Measurements from ENCODE around the gene PAN2.
"Not testable (repeated sequence)": the region's sequence is repeated elsewhere in the genome, so short reads cannot be mapped to it uniquely, and the experiment has no call there.

The PAN2 gene

GRCh38 chr12:56338308-56339157, 4.7 kb upstream of the PAN2 start, which contains the start of gene IL23A:
Gene IL23A (plus strand): TSS chr12:56338884. CDS start chr12:56339045, 161 bp downstream.
- peak within 1 kb of the TSS; percentile 57 for H3K9ac ChIP-seq (ENCODE audit: insufficient read length, low read depth)
- no peak within 1 kb of the TSS for H3K4me3 ChIP-seq (ENCODE audit: insufficient read length, low read depth)
- no peak for DNase-seq (ENCODE audit: low read depth, low spot score)

GRCh38 chr12:56337753-56338251, 4.0 kb upstream of the PAN2 start:
- peaks cover 10% of the 10 kb centered on the region for H3K36me3 ChIP-seq (ENCODE audit: insufficient read depth, insufficient read length, low read length)
- H3K4me3 ChIP-seq (ENCODE audit: insufficient read length, low read depth) = no peak overlapping the region
- H3K4me1 ChIP-seq (ENCODE audit: insufficient read depth, insufficient read length) = peaks cover 16% of the 10 kb centered on the region
- no peak overlapping the region for H3K9ac ChIP-seq (ENCODE audit: insufficient read length, low read depth)
- H3K27me3 ChIP-seq (ENCODE audit: insufficient read depth, insufficient read length) = no peaks in the 10 kb centered on the region
- TF ChIP-seq ZNF274 (IDR thresholded peaks at IDR 0.05; ENCODE audit: low read depth, low read length) (no peak), YY1 (IDR thresholded peaks at IDR 0.05; ENCODE audit: insufficient read depth, insufficient read length) (no peak), SUZ12 (IDR thresholded peaks at IDR 0.05; ENCODE audit: extremely low read depth, insufficient read depth, insufficient read length) (no peak)
- H3K9me3 ChIP-seq (ENCODE audit: insufficient read depth, low read length) = no peaks in the 10 kb centered on the region
- DNase-seq (ENCODE audit: low read depth, low spot score) = no peak

More at GRCh38 chr12:56338308-56339157, 4.7 kb upstream of the PAN2 start, which contains the start of gene IL23A:
- no peaks in the 10 kb centered on the region for H3K9me3 ChIP-seq (ENCODE audit: insufficient read depth, low read length)
- peaks cover 16% of the 10 kb centered on the region for H3K4me1 ChIP-seq (ENCODE audit: insufficient read depth, insufficient read length)
- TF ChIP-seq YY1 (IDR thresholded peaks at IDR 0.05; ENCODE audit: insufficient read depth, insufficient read length) = no peak
- TF ChIP-seq SUZ12 (IDR thresholded peaks at IDR 0.05; ENCODE audit: extremely low read depth, insufficient read depth, insufficient read length) = no peak
- H3K36me3 ChIP-seq (ENCODE audit: insufficient read depth, insufficient read length, low read length) = peaks cover 18% of the 10 kb centered on the region
- H3K27me3 ChIP-seq (ENCODE audit: insufficient read depth, insufficient read length) = no peaks in the 10 kb centered on the region

- H3K9ac ChIP-seq (ENCODE audit: insufficient read length, low read depth) = no peak overlapping the region
- DNase-seq (ENCODE audit: low read depth, low spot score) = no peak
- peaks cover 5% of the 10 kb centered on the region for H3K36me3 ChIP-seq (ENCODE audit: insufficient read depth, insufficient read length, low read length)
- H3K4me3 ChIP-seq (ENCODE audit: insufficient read length, low read depth) = no peak overlapping the region
- TF ChIP-seq SUZ12 (IDR thresholded peaks at IDR 0.05; ENCODE audit: extremely low read depth, insufficient read depth, insufficient read length) = no peak
- TF ChIP-seq ZNF274 (IDR thresholded peaks at IDR 0.05; ENCODE audit: low read depth, low read length) = no peak
- no peaks in the 10 kb centered on the region for H3K9me3 ChIP-seq (ENCODE audit: insufficient read depth, low read length)
- H3K4me1 ChIP-seq (ENCODE audit: insufficient read depth, insufficient read length) = peaks cover 16% of the 10 kb centered on the region
- H3K27me3 ChIP-seq (ENCODE audit: insufficient read depth, insufficient read length) = no peaks in the 10 kb centered on the region
These were observed 2.8 kb upstream of the PAN2 start for GRCh38 chr12:56336361-56337167.

- peaks cover 16% of the 10 kb centered on the region for H3K4me1 ChIP-seq (ENCODE audit: insufficient read depth, insufficient read length)
- H3K36me3 ChIP-seq (ENCODE audit: insufficient read depth, insufficient read length, low read length); H3K9me3 ChIP-seq (ENCODE audit: insufficient read depth, low read length); H3K9ac ChIP-seq (ENCODE audit: insufficient read length, low read depth); DNase-seq (ENCODE audit: low read depth, low spot score); H3K4me3 ChIP-seq (ENCODE audit: insufficient read length, low read depth); H3K27me3 ChIP-seq (ENCODE audit: insufficient read depth, insufficient read length): not testable (repeated sequence)
These were observed 1.7 kb upstream of the PAN2 start for GRCh38 chr12:56335527-56335926.

GRCh38 chr12:56334490-56334793, 642 bp upstream of the PAN2 start:
- H3K9me3 ChIP-seq (ENCODE audit: insufficient read depth, low read length) = no peaks in the 10 kb centered on the region
- DNase-seq (ENCODE audit: low read depth, low spot score) = no peak
- no peaks in the 10 kb centered on the region for H3K27me3 ChIP-seq (ENCODE audit: insufficient read depth, insufficient read length)
- H3K4me3 ChIP-seq (ENCODE audit: insufficient read length, low read depth) = peak overlapping the region; percentile 73
- H3K4me1 ChIP-seq (ENCODE audit: insufficient read depth, insufficient read length) = peaks cover 16% of the 10 kb centered on the region
- H3K9ac ChIP-seq (ENCODE audit: insufficient read length, low read depth) = peak overlapping the region; percentile 85
- no peaks in the 10 kb centered on the region for H3K36me3 ChIP-seq (ENCODE audit: insufficient read depth, insufficient read length, low read length)
- no peak for TF ChIP-seq SUZ12 (IDR thresholded peaks at IDR 0.05; ENCODE audit: extremely low read depth, insufficient read depth, insufficient read length)
- TF ChIP-seq YY1 (IDR thresholded peaks at IDR 0.05; ENCODE audit: insufficient read depth, insufficient read length) = no peak
- TF ChIP-seq ZNF274 (IDR thresholded peaks at IDR 0.05; ENCODE audit: low read depth, low read length) = no peak

- no peak for TF ChIP-seq SUZ12 (IDR thresholded peaks at IDR 0.05; ENCODE audit: extremely low read depth, insufficient read depth, insufficient read length)
- TF ChIP-seq YY1 (IDR thresholded peaks at IDR 0.05; ENCODE audit: insufficient read depth, insufficient read length) = no peak
- no peak for TF ChIP-seq ZNF274 (IDR thresholded peaks at IDR 0.05; ENCODE audit: low read depth, low read length)
- H3K36me3 ChIP-seq (ENCODE audit: insufficient read depth, insufficient read length, low read length) = peaks cover 4% of the 10 kb centered on the region
- no peaks in the 10 kb centered on the region for H3K9me3 ChIP-seq (ENCODE audit: insufficient read depth, low read length)
- no peak for DNase-seq (ENCODE audit: low read depth, low spot score)
- no peaks in the 10 kb centered on the region for H3K27me3 ChIP-seq (ENCODE audit: insufficient read depth, insufficient read length)
- peak overlapping the region; percentile 69 for H3K9ac ChIP-seq (ENCODE audit: insufficient read length, low read depth)
- H3K4me1 ChIP-seq (ENCODE audit: insufficient read depth, insufficient read length) = peaks cover 7% of the 10 kb centered on the region
- peak overlapping the region; percentile 73 for H3K4me3 ChIP-seq (ENCODE audit: insufficient read length, low read depth)
These were observed 562 bp downstream of the PAN2 start for GRCh38 chr12:56333197-56333678.

Measured in NT2/D1 (cell line).